ENCODE measurements around the gene NRG2. TPM values are rescaled to one million over a fixed set of nuclear protein-coding genes. Genes with fewer than 3 reads are reported as not detected.

Gene NRG2
- total RNA-seq, 1 donor from 2014 or later: 0.07 TPM

DNA sequence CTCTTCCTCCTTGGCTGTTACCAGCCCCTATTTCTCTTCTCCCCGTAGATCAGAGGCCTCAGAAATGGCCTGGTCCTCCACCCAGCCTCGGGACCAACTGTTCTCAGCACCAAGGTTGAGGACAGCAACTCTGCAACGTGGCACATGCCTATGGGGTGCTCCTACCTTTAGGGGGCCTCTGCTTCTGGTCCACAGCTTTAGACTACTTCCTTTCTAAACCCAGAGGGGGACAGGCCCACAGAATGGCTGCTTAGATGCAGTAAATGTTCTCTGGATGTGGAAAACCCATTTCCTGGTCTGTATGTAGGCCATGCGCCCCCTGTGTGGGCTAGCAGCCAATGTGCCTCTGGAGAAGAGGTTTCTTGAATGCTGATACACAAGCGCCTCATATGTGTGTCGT, 68.4 kb downstream of the NRG2 start:
- ATAC-seq (ENCODE audit: low read depth) (no peak), DNase-seq (no peak)
- CTCF ChIA-PET: no interaction called here
- H3K27me3 Mint-ChIP-seq: peaks cover 37% of the 10 kb centered on the region
- no peak overlapping the region for H3K4me3 Mint-ChIP-seq
- no peaks in the 10 kb centered on the region for H3K36me3 Mint-ChIP-seq (ENCODE audit: low read depth)
- H3K4me1 Mint-ChIP-seq: no peaks in the 10 kb centered on the region
- TF ChIP-seq, protein P1, sequence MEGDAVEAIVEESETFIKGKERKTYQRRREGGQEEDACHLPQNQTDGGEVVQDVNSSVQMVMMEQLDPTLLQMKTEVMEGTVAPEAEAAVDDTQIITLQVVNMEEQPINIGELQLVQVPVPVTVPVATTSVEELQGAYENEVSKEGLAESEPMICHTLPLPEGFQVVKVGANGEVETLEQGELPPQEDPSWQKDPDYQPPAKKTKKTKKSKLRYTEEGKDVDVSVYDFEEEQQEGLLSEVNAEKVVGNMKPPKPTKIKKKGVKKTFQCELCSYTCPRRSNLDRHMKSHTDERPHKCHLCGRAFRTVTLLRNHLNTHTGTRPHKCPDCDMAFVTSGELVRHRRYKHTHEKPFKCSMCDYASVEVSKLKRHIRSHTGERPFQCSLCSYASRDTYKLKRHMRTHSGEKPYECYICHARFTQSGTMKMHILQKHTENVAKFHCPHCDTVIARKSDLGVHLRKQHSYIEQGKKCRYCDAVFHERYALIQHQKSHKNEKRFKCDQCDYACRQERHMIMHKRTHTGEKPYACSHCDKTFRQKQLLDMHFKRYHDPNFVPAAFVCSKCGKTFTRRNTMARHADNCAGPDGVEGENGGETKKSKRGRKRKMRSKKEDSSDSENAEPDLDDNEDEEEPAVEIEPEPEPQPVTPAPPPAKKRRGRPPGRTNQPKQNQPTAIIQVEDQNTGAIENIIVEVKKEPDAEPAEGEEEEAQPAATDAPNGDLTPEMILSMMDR (IDR thresholded peaks at IDR 0.05): no peak
- no peaks in the 10 kb centered on the region for H3K9me3 Mint-ChIP-seq
- intact Hi-C loops (cut with micrococcal nuclease): no loop called here
- H3K27ac Mint-ChIP-seq: no peak overlapping the region
- POLR2A ChIA-PET: no interaction called here

DNA sequence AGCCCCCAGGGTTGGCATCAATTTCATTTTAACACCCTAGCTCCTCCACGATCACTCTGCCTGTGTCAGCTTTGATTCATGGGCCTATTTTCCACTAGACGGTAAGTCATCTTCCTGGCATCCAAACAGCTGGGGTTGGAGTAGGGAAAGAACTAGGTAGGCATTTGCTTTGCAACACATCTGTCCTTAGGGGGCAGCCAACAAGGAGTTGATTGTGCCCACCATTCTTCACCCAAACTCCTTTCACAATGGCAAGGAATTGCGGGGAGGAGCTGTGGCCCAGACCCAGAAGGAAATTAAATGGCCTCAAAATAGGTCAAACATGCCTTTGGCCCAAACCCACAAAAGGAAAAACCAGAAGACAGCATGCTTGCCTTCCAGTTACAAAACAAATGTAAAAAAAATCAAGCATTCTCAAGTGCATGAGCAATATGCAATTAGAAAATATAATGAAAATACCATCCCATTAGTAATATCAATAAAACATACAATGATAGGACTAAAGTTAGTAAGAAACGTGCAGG, 71.8 kb downstream of the NRG2 start:
- no peaks in the 10 kb centered on the region for H3K4me1 Mint-ChIP-seq
- H3K36me3 Mint-ChIP-seq (ENCODE audit: low read depth): no peaks in the 10 kb centered on the region
- no peak overlapping the region for H3K4me3 Mint-ChIP-seq
- POLR2A ChIA-PET: no interaction called here
- no peaks in the 10 kb centered on the region for H3K9me3 Mint-ChIP-seq
- TF ChIP-seq, protein P1 (IDR thresholded peaks at IDR 0.05): no peak
- intact Hi-C loops (cut with micrococcal nuclease): no loop called here
- H3K27ac Mint-ChIP-seq: no peak overlapping the region
- CTCF ChIA-PET: interaction anchor here (8.2 kb wide), 1 partner anchor 181 kb away, joined by 151 read pairs; no protein-coding TSS in a partner anchor
- no peak for ATAC-seq (ENCODE audit: low read depth)
- DNase-seq: no peak
- peaks cover 32% of the 10 kb centered on the region for H3K27me3 Mint-ChIP-seq

DNA sequence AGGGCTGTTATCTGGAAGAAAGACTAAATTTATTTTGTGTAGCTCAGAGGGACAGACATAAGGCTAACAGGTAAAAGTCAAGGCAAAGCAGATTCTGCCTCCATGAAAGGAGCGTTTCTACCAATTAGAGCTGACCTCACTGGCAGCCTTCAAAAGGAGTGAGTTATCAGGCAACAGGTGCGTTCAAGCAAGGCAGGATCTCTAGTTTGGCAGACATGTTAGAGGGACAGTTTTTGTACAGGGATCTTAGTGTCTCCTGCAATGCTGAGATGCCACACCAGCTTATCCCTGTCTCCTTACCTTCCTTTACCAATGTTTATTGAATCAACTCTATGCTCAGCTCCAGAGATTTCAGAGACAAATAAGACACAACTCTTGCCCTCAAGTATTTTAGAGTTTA, 73.8 kb downstream of the NRG2 start:
- TF ChIP-seq, protein P1 (IDR thresholded peaks at IDR 0.05): no peak
- Mint-ChIP-seq H3K27ac (no peak overlapping the region), H3K27me3 (peaks cover 32% of the 10 kb centered on the region), H3K4me1 (no peaks in the 10 kb centered on the region), H3K36me3 (ENCODE audit: low read depth) (no peaks in the 10 kb centered on the region), H3K4me3 (no peak overlapping the region), H3K9me3 (no peaks in the 10 kb centered on the region)
- ATAC-seq (ENCODE audit: low read depth): no peak
- CTCF ChIA-PET: interaction anchor here (0.8 to 8.2 kb wide), 27 partner anchors 12 to 547 kb away, joined by 3 to 151 read pairs (median 5); no protein-coding TSS in a partner anchor
- no peak for DNase-seq
- POLR2A ChIA-PET: no interaction called here
- intact Hi-C loops (cut with micrococcal nuclease): loop anchor here (1.0 to 10.0 kb wide), 3 partner anchors 122 to 275 kb away; no protein-coding TSS in a partner anchor

DNA sequence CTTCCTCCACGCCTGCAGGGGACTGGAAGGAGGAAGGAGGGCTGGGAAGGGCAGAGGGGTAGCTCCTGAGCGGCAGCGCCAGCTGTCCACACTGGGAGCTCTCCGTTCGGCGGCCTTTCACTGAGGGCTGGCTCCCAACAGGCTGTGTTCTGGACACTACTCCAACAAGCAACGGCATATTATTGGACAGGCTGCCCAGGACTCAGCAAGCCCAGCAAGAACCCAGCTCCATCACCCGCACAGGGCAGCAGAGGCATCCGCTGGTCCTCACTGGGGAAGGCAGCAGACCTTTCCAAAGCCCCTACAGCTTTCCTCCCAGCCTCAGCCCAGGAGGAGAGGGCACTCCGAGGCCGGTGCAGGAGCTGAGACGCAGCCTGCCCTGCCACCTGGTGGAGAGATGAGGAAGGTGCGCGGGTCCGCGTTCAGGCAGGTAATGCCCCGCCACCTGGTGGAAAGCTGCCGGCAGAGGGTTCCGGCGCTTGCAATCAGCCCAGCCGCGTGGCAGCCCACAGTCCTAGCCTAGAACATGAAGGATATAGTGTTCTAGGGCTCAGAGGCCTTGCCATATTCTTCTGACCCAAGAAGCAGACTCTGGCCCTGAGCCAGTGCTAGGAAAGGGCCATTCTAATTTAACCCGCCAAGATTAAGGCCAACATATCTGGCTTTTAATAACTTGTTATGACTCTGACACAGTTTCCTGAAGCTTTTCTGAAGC, 74.4 kb downstream of the NRG2 start:
- intact Hi-C loops (cut with micrococcal nuclease): loop anchor here (1.0 to 10.0 kb wide), 5 partner anchors 104 to 274 kb away; no protein-coding TSS in a partner anchor
- CTCF ChIA-PET: interaction anchor here (0.8 to 8.2 kb wide), 27 partner anchors 11 to 546 kb away, joined by 3 to 151 read pairs (median 5); no protein-coding TSS in a partner anchor
- Mint-ChIP-seq H3K36me3 (ENCODE audit: low read depth) (no peaks in the 10 kb centered on the region), H3K27ac (no peak overlapping the region), H3K9me3 (no peaks in the 10 kb centered on the region), H3K4me3 (no peak overlapping the region), H3K4me1 (no peaks in the 10 kb centered on the region), H3K27me3 (peaks cover 32% of the 10 kb centered on the region)
- peak; percentile 100 for ATAC-seq (ENCODE audit: low read depth)
- TF ChIP-seq, protein P1 (IDR thresholded peaks at IDR 0.05): peak; percentile 47
- POLR2A ChIA-PET: no interaction called here
- DNase-seq: peak; percentile 83

DNA sequence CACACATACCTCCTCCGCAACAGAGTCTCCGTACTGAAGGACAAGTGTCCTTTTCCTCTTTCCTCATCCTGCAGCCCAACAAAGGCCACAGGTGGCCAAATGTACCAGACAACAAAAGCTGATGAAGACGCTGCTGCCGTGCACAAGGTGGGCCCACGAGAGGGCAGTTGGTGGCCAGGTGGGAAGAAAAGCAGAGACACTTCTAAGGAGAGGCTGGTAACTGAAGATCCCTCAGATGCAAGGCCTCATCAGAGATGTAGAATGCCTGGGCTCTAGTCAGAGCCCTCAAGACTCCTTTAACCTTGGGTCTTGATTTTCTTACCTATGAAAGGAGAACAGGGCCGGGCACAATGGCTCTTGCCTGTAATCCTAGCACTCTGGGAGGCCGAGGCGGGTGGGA, 75.7 kb downstream of the NRG2 start:
- TF ChIP-seq, protein P1 (IDR thresholded peaks at IDR 0.05): no peak
- no peak overlapping the region for H3K27ac Mint-ChIP-seq

More for the DNA sequence above, 75.7 kb downstream of the NRG2 start:
- H3K4me1 Mint-ChIP-seq: no peaks in the 10 kb centered on the region
- ATAC-seq (ENCODE audit: low read depth) (no peak), DNase-seq (no peak)
- H3K9me3 Mint-ChIP-seq: no peaks in the 10 kb centered on the region
- H3K4me3 Mint-ChIP-seq: no peak overlapping the region
- CTCF ChIA-PET: interaction anchor here (0.7 to 8.2 kb wide), 4 partner anchors 177 to 726 kb away, joined by 3 to 151 read pairs (median 5); no protein-coding TSS in a partner anchor
- H3K36me3 Mint-ChIP-seq (ENCODE audit: low read depth): no peaks in the 10 kb centered on the region
- POLR2A ChIA-PET: no interaction called here
- H3K27me3 Mint-ChIP-seq: peaks cover 29% of the 10 kb centered on the region
- intact Hi-C loops (cut with micrococcal nuclease): loop anchor here (5.0 to 10.0 kb wide), 2 partner anchors 120 to 273 kb away; no protein-coding TSS in a partner anchor

All from activated B cell treated with CpG ODN at 0.5 μM for 24 hours (primary cell).